Effector CD8-positive, alpha-beta T cell (primary cell): ENCODE measurements around the gene EHD1.
"Not testable (repeated sequence)": the region's sequence is repeated elsewhere in the genome, so short reads cannot be mapped to it uniquely, and the experiment has no call there.

Experiments
- DNase-seq: peaks from one replicate; lab custom pipeline; 2025; lab: John Stamatoyannopoulos, UW

The EHD1 gene

DNA sequence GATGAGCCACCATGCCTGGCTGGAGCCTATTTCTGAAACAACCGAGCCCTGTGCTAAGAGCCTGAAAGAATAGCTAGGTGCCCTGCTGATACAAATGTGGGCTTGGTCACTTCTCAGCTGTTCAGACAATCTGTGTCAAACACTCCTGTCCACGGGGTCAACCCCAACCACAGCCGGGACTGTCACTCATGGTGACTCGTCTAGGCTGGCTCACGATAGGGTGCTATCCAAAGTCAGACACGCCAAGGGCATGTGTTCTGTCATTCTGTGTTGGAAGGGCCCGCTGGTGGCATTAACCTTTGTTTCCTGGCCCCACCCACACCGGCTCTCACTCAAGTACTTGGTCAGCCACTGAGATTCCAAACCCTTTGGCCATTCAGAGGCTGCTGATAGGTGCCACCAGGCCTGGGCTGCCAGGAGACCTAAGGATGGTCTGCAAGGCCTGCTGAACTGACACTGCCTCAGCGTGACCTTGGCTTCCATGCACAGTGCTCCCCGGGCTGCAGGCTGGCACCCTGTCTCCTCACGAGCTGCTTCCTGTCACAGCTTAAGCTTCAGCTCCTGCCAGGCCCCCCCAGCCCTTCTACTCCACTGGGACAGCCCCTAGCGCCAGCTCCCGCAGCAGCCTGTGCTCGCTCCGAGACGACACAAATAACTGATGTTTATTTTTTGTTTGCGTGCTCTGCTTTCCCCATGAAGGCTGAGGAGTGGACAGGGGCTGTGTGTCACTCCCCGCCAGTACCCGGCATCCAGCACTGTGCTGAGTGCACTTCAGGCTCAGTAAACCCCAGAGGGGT, 19.8 kb downstream of the EHD1 start:
- DNase-seq, result peak; percentile 48

GRCh38 chr11:64857485-64857884, 20.9 kb downstream of the EHD1 start:
- no peak for DNase-seq

- DNase-seq, result no peak
These were observed 21.8 kb downstream of the EHD1 start for GRCh38 chr11:64856382-64857227.

DNA sequence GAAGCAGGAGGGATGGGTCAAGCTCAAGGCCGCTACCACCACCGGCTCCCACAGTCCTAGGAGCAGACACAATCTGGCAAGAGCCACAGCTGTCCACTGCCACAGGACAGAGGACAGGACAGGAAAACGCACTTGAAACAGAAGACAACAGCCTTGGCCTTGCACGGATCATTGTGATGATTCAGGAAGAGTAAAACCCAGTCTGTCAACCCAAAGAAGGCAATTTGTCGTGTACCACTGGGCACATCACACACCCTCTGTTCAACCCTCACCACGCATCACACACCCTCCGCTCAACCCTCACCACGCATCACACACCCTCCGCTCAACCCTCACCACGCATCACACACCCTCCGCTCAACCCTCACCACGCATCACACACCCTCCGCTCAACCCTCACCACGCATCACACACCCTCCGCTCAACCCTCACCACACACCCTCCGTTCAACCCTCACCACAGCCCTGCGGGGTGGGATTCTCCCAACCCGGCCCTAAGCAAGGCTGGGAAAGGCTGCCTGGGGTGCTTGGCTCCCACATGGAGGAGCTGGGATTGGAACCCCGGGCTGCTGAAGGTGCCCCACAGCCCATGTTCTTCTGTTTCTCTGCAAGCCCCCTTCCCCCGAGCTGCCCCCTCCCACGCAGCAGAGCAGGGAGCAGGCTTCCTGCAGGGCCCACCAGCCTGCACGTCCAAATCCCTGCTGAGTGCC, 22.7 kb downstream of the EHD1 start:
- DNase-seq, result no peak

DNA sequence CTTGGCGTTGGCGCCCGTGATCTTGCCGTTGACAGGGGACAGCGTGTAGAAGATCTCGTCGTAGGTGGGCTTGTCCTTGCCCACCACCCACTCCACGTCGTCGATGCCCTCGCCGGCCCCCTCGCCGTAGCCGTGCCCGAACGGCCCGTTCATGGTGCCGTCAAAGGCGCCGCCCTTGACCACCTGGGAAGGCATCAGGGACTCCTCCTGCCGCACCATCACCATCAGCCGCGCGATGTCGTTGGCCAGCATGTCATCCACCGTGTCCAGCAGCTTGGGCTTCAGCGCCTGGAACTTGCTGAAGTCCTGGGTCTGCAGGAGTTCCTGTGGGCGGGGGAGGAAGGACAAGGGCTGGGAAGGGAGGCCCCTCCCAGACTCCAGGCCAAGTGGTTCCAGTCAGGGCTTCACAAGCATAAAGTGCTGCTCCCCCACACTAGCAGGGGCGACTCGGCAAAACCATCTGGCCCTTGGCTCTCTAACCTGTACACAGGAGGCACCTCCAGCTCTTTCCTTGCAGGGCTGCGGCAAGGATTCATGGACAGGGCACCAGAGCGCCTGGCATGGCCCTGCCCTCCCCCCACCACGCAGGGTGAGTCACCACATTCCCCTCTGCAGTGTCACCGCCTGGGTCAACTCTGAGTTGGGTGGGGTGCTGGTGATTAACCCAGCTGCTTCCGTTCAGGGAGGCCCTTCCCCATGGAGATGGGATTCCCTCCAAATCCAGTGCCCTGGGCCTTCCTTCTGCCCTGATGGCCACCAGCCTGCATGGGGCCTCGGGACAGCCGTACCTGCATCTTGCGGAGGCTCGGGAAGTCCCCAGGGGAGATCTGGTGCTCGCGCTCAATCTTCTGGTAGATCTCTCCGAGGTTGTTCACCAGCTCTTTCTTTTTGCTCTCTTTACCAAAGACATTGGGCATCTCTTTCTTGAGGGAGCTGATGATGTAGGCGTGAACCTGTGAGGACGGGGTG, 23.6 kb downstream of the EHD1 start:
- no peak for DNase-seq

DNA sequence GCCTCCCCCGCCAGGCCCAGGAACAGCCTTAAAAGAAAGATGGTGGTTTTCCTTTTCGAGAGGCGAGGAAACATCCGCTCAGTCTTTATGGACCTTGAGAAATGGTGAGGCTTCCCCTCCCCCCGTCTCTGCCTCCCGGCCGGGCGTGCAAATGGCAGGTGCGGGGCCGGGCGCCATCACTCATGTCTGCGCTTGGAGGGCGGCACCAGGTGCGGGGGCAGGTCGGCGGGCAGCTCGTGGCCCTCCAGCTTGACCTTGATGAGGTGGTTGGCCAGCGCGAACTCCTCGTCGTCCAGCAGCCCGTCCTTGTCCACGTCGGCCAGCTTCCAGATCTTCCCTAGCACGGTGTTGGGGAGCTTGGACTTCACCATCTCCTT, 24.3 kb downstream of the EHD1 start:
- DNase-seq, result no peak

DNA sequence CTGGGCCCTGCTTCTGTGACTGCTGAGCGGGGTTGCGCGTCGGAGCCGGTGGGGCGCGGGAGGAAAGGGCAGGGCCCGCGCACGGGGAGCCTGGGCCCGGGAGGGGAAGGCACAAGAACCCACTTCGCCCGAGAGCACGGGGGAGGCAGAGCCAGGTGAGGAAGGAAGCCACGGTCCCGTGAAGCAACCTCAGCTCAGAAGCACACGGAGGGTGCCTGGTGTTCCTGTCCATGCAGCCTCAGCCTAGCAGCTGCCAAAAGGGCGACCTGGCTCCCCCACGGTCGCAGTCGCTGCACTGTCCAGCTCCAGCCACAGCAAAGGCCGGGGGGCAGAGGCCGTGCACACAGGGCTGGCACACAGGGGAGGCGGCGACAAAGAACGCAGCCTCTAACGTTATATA, 24.7 kb downstream of the EHD1 start:
- peak; percentile 20 for DNase-seq

DNA sequence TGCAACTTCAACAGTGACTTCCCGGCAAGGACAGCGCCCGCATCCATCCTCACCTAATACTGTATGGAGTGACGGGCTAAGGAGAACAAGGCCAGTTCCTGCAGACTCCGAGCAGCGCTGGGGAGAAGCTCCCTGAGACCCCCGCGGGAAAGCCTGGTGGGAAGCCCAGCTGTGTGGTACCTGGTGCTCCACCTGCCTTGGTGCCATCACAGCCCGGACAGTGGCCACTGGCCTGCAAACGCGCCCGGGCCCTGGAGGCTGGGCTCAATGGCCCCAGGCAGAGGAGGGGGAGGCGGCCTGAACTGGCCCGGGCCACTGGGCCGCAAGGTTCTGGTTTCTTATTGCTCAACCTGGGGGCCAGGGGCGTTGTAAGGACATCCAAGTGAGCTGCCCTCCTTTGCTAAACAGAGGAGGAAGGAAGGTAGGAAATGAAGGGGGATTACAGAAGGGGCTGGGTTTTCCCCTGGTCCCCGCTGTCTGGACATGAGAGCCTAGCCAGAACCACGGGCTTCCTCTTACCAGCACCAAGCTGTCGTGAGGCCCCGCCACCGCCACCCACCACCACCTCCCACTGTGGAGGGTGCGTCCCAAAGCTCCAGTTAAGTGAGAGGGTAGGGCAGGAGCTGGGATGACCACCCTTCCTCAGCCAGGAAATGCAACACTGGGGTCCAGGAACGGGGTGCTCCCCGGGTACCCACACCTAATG, 25.5 kb downstream of the EHD1 start:
- no peak for DNase-seq

- no peak for DNase-seq
These were observed 26.5 kb downstream of the EHD1 start for GRCh38 chr11:64851831-64852351.

DNA sequence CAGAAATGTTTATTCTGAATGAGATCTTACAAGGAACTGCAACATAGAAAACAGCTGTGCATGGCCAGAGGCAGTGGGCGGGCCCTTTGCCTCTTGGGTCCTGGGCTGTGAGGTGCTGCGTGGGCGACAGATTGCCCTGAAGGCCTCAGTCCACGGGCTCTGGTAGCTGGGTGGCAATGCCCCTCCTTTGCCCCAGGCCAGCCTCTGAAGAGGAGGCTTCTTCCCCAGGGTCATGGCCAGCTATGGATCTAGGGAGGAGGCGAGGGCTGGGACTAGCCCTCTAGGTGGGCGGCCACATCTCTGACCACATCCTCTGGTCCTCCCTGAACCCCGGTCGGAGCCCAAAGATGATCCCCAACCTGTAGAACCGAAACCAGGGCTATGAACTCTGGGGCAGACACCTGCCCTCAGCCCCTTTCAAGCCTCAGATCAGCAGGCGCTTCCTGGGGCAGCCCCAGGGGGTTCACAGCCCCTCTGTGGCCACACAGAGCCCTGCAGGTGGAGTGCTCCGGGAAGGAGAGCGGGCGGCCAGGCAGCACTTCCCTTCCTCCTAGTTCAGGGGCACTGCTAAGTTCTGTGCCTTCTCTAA, 27.3 kb downstream of the EHD1 start:
- peak; percentile 49 for DNase-seq

- DNase-seq, result no peak
These were observed 28.6 kb downstream of the EHD1 start for GRCh38 chr11:64849598-64850356.

GRCh38 chr11:64848826-64849597, 29.4 kb downstream of the EHD1 start:
- no peak for DNase-seq

DNA sequence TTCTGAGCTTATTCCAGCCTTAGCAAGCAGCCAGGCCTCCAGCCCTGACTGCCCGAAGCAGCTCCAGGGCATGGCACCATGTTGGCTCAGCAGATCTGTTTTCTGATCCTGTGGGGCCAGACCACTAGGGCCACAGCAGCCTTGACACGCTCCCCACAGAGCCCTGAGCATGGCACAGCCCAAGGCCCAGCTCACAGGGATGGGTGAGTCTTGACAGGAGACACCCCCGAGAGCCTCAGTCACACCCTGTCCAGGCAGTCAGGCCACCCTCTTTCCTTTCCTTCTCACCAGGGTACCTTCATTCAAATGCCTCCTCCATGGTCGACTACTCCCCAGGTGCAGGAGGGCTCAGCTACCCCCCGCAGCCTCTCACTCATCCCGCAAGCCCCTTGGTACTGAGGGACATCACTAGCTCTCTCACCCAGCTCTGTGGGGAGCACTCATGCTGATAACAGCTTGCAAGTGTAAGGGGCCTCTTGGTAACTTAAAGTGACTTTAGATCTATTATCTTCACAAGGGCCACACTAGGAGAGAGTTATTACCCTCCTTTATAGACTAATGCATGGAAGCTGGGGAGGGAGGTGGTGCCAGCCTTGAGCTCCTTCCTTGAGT, 30.1 kb downstream of the EHD1 start:
- DNase-seq, result no peak

- peak; percentile 95 for DNase-seq
These were observed 31.3 kb downstream of the EHD1 start for GRCh38 chr11:64846998-64847666.

DNA sequence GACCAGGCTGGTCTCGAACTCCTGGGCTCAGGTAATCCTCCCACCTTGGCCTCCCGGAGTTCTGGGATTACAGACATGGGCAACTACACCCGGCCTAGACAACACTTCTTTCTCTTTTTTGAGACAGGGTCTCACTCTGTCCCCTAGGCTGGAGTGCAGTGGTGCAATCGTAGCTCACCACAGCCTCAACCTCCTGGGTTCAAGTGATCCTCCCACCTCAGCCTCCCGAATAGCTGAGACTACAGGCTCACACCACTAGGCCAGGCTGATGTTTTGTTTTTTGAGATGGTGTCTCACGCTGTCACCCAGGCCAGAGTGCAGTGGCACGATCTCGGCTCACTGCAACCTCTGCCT, 32.7 kb downstream of the EHD1 start:
- not testable (repeated sequence) for DNase-seq

DNA sequence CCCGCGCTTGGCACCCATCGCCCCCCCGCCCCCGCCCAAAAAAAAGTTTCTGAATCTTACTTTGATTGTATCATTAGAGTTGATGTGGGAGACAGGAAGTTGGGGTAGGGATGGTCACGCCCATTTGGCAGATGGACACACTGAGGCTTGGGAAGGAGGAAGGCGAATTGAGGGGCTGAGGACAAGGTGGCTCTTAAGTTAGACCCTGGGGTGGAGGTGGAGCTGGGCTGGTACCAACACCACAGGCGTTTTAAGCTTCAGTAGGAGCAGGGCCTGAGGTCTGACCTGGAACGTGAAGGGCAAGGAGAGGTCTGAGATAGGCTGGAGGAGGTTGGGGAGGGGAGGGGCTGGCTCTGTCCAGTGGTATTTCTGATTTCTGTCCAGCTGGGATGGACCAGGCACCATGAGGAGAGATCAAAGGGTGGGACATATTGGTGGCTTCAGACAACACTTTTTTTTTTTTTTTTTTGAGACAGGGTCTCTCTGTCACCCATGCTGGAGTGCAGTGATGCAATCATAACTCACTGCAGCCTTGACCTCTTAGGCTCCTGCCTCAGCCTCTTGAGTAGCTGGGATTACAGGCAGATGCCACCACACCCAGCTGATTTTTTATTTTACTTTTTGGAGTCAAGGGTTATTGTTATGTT, 33.2 kb downstream of the EHD1 start:
- no peak for DNase-seq
